ENCODE measurements around the gene PARP8.

Gene PARP8

GRCh38 chr5:50822046-50822445 is 155.6 kb downstream of the PARP8 start:
- Histone ChIP-seq H3K4me1 (ENCODE audit: control insufficient read depth in 1 of 2, insufficient read depth in 1 of 2, low read depth in 1 of 2, low read length in 1 of 2) (no peaks in the 10 kb centered on the region), H3K27me3 (no peaks in the 10 kb centered on the region), H3K27ac (no peak overlapping the region), H3K4me3 (ENCODE audit: low read depth in 1 of 2, low read length in 1 of 2) (no peak overlapping the region), H3K9me3 (no peaks in the 10 kb centered on the region), H3K36me3 (peaks cover 91% of the 10 kb centered on the region)
- TF ChIP-seq, protein P1, sequence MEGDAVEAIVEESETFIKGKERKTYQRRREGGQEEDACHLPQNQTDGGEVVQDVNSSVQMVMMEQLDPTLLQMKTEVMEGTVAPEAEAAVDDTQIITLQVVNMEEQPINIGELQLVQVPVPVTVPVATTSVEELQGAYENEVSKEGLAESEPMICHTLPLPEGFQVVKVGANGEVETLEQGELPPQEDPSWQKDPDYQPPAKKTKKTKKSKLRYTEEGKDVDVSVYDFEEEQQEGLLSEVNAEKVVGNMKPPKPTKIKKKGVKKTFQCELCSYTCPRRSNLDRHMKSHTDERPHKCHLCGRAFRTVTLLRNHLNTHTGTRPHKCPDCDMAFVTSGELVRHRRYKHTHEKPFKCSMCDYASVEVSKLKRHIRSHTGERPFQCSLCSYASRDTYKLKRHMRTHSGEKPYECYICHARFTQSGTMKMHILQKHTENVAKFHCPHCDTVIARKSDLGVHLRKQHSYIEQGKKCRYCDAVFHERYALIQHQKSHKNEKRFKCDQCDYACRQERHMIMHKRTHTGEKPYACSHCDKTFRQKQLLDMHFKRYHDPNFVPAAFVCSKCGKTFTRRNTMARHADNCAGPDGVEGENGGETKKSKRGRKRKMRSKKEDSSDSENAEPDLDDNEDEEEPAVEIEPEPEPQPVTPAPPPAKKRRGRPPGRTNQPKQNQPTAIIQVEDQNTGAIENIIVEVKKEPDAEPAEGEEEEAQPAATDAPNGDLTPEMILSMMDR (IDR thresholded peaks at IDR 0.05), result no peak

DNA sequence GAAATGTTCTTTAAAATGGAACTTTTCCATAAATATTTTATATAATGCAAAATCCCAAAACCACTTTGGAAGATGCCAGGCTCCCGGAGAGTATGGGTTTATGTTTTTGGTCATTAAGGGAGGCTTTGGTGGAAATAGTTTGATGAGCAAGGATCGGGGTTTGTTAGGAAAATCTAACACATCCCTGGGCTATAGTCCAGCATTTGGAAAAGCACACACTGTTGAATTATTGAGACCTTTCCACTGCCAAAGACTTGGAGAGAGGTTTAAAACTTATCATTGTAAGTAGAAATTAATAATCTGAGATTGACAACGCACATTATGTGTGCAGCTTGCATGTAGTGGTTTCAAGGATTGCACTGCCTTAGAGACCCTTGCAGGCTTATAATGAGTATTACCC is 156.3 kb downstream of the PARP8 start:
- TF ChIP-seq, protein P1 (IDR thresholded peaks at IDR 0.05), result no peak
- H3K4me3 ChIP-seq (ENCODE audit: low read depth in 1 of 2, low read length in 1 of 2), result no peak overlapping the region
- no peaks in the 10 kb centered on the region for H3K9me3 ChIP-seq
- H3K27ac ChIP-seq, result no peak overlapping the region
- no peaks in the 10 kb centered on the region for H3K27me3 ChIP-seq
- no peaks in the 10 kb centered on the region for H3K4me1 ChIP-seq (ENCODE audit: control insufficient read depth in 1 of 2, insufficient read depth in 1 of 2, low read depth in 1 of 2, low read length in 1 of 2)
- peaks cover 91% of the 10 kb centered on the region for H3K36me3 ChIP-seq

DNA sequence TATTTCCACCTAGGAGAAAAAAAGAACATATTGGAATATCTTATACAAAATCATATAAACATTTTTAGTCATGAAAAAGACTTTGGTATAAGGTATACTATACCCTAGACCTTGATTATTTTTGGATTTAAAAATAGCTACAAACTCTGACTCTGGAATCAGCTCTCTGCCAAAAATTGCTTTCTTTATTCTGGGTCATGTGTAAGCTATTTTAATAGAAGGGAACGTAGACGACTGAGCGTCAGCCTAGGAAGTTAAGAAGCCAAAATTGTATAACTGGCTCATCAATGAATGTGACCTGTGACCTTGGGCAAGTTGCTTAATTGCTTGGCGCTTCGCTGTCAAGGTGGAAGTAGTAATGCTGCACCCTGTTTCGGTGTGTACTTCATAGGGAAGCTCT is 157.1 kb downstream of the PARP8 start:
- H3K9me3 ChIP-seq, result no peaks in the 10 kb centered on the region
- H3K4me1 ChIP-seq (ENCODE audit: control insufficient read depth in 1 of 2, insufficient read depth in 1 of 2, low read depth in 1 of 2, low read length in 1 of 2), result no peaks in the 10 kb centered on the region
- H3K27me3 ChIP-seq, result no peaks in the 10 kb centered on the region
- peaks cover 91% of the 10 kb centered on the region for H3K36me3 ChIP-seq
- TF ChIP-seq, protein P1 (IDR thresholded peaks at IDR 0.05), result no peak
- H3K4me3 ChIP-seq (ENCODE audit: low read depth in 1 of 2, low read length in 1 of 2), result no peak overlapping the region
- no peak overlapping the region for H3K27ac ChIP-seq

GRCh38 chr5:50824109-50824508 is 157.7 kb downstream of the PARP8 start:
- Histone ChIP-seq H3K4me3 (ENCODE audit: low read depth in 1 of 2, low read length in 1 of 2) (no peak overlapping the region), H3K9me3 (no peaks in the 10 kb centered on the region), H3K36me3 (peaks cover 92% of the 10 kb centered on the region), H3K4me1 (ENCODE audit: control insufficient read depth in 1 of 2, insufficient read depth in 1 of 2, low read depth in 1 of 2, low read length in 1 of 2) (no peaks in the 10 kb centered on the region), H3K27ac (no peak overlapping the region), H3K27me3 (no peaks in the 10 kb centered on the region)
- TF ChIP-seq, protein P1 (IDR thresholded peaks at IDR 0.05), result no peak

DNA sequence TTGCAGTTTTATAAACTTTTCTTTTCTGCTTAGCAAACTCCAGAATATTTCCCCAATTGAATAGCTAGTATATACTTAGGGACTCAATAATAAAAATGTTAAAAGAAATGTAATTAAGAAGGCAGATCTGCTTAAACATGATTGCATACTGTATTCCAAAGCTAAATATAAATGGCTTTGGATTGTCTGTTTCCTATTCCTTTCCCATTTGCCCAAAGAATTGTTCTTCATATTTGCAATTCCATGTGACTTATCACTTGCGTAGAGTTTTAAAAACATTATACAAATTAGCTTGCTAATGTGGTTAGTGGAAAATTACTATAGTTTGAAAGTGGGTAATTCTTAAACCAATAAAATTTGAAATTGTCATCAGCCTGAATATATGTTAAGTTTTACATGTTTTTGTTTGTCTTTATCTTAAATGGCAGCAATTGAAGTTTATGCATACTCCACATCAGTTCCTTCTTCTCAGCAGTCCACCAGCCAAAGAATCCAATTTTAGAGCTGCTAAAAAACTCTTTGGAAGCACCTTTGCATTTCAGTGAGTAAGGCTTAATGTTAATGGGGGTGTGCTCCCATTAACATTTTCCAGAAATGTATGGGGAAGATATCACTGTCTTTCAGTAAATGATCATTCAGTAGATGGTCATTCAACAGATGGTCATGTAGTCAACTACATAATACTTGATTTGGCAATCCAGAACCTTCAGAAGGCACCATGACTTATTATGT is 161.2 kb downstream of the PARP8 start:
- H3K4me3 ChIP-seq (ENCODE audit: low read depth in 1 of 2, low read length in 1 of 2), result no peak overlapping the region
- TF ChIP-seq, protein P1 (IDR thresholded peaks at IDR 0.05), result no peak
- no peak overlapping the region for H3K27ac ChIP-seq
- H3K36me3 ChIP-seq, result peaks cover 94% of the 10 kb centered on the region
- H3K9me3 ChIP-seq, result no peaks in the 10 kb centered on the region
- H3K4me1 ChIP-seq (ENCODE audit: control insufficient read depth in 1 of 2, insufficient read depth in 1 of 2, low read depth in 1 of 2, low read length in 1 of 2), result no peaks in the 10 kb centered on the region
- H3K27me3 ChIP-seq, result no peaks in the 10 kb centered on the region

Measured in neutrophil (primary cell).